UCSD-AML1 (cell line): Measurements from ENCODE around the gene SEZ6L.

Experiments
- DNase-seq: peaks from one replicate; lab custom pipeline; 2025; ENCODE audit not compliant: unreplicated experiment; lab: John Stamatoyannopoulos, UW

The SEZ6L gene

DNA sequence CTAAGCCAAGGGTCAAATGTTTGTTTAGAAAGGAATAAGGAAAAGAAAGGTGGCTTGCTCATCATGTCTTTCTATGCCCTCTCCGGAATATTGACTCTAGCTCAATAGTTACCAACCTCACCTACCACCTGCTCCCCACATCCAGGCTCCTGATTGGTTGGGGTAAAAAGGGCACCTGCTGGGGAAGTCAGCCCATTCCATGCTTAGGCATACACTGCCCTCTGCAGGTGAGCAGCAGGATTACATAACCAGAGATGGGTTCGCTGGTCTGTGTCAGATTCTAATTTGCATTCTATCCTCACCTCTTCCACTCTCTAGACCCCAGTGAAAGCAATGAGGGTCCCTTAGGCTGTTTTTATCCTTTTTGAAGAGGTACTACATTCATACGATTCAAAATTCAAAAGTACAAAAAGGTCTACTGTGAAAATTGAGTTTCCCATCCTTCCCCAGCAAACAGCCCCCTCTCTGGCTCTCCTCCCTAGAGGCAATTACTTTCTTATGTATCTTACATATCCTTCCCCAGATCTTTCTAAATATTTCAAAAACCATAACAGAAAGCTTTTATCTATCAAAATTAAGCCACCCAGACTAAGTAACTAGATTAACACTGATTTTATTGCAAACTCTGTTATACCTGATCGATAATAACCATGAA is 161.8 kb downstream of the SEZ6L start:
- peak; percentile 24 for DNase-seq

GRCh38 chr22:26333088-26333800 is 164.0 kb downstream of the SEZ6L start:
- DNase-seq, result no peak

DNA sequence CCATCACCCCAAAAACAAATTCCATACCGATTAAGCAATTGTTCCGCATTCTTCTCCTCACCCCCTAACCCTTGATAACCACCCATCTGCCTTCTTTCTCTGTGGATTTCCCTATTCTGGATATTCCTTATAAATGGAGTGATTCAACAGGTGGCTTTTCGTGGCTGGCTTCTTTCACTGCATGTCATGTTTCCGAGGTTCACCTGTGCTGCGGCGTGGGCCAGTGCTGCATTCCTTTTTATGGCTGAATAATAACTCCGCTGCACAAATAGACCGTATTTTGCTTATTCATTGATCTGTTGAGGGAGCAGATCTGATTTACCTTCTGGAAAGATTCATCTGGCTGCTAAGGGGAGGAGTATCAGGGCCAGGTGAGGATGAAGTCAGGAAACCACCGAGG is 165.0 kb downstream of the SEZ6L start:
- no peak for DNase-seq

- no peak for DNase-seq
Measured at GRCh38 chr22:26336773-26337172, 167.5 kb downstream of the SEZ6L start.

DNA sequence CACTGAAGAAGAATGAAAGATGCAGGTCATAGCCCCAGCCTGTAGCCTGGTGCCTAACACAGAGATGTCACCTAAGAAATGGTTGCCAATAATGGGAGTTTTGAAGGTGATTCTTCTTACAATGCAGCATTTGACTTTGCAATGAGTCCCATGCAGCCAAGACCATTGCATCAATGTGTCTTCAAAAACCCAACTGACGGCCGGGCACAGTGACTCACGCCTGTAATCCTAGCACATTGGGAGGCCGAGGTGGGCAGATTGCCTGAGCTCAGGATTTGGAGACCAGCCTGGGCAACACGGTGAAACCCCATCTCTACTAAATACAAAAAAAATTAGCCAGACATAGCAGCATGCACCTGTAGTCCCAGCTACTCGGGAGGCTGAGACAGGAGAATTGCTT is 170.5 kb downstream of the SEZ6L start:
- DNase-seq, result no peak

DNA sequence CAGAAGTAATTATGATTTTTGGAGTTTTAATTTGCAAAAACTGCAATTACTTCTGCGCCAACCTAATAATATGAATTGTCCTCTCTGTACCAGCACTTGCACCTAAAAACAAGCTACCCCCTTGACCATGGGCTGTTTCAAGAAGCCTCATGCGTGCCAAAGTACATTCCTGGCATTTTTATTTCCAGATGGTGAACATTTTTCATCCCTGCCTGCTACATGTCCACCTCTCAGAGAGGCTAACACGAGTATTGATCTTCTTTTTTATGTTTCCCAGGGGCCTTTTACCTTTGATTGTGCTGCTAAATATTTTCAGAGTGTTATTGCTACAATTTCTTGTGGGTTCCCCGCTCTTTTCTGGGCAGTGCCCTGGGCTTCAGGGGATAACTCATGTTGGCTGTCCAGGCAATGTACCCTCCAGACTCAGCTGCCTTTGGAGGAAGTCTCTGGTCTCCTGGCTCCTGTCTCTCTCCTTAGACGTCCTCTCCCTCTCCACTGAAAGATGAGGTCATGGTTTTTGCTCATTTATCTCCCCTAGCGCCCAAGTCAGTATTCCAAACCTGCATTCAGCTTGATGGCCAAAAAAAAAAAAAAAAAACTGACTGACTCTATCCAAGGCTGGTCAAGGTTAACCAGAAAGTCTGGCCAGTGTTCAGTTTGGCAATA is 173.6 kb downstream of the SEZ6L start:
- no peak for DNase-seq

- DNase-seq, result no peak
Measured at GRCh38 chr22:26345496-26345895, 176.2 kb downstream of the SEZ6L start.

DNA sequence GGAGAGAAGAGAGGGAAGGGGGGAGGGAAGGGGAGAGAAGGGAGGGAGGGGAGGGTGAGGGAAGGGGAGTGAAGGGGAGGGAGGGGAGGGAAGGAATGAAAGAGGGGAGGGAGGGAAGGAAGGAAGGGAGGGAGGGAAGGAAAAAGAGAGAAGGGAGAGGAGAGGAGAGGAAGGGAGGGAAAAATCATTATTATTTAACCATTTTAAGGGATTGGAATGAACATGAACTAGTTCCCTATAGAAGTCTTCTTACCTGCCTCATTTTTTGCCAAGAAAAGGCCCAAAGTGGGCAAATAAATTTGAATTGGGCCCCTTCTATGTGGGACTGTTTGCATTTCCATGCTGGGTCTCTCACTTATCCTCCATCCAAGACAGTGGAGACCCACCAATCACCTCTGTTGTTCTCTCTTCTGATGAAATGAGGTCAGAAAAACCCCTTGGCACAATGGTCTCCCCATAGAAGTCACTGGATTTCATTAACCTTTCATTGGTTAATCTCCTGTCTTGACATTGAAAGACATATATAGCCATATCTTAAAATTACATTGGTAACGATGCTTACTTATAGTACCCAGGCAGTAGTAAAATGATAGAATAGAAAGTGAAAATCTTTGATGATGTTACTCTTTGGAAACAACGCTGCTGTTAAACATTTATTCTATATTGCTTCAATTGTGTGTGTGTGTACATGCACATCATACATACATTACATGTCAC is 179.7 kb downstream of the SEZ6L start:
- no peak for DNase-seq

GRCh38 chr22:26354707-26355106 is 185.4 kb downstream of the SEZ6L start:
- no peak for DNase-seq

DNA sequence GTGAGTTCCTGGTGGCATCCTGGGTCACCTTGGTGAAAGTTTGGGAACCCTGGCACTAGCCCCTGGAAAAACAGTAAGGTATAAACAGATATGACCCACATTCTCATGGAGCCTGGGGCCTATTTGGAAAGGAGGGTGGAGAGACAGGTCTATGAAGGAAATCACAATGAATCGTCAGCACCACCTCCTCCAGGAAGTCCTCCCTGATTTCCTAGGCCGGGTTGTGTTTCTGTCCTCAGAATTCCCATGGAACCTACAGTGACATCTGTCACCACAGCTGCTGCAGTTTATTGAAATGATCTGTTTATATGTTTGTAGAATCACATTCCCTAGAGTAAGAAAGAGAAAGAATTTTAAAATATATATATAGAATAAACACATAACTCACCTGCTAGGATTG is 188.0 kb downstream of the SEZ6L start:
- DNase-seq, result no peak

DNA sequence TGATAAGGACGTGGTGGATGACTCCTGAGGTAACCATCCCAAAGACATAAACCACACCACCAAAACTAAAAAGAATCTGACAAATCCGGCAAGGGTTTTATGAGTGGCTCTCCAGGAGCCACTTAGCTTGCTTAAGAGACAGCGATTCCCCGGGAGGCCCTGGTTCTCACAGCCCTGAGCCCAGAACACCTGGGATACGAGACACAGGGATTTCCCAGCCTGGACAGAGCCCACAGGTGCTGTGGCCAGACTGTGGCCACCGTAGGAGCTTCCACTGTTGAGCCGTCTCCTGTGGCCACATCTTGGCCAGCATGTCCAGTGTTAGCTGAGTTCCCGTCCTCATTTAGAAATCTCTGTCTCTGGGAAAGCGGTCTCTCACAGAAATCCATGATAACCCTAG is 188.6 kb downstream of the SEZ6L start:
- no peak for DNase-seq

- no peak for DNase-seq
Measured at GRCh38 chr22:26359156-26359555, 189.9 kb downstream of the SEZ6L start.

- DNase-seq, result peak; percentile 54
Measured at GRCh38 chr22:26360169-26360885, 191.1 kb downstream of the SEZ6L start.

GRCh38 chr22:26362471-26362870 is 193.2 kb downstream of the SEZ6L start:
- DNase-seq, result no peak

DNA sequence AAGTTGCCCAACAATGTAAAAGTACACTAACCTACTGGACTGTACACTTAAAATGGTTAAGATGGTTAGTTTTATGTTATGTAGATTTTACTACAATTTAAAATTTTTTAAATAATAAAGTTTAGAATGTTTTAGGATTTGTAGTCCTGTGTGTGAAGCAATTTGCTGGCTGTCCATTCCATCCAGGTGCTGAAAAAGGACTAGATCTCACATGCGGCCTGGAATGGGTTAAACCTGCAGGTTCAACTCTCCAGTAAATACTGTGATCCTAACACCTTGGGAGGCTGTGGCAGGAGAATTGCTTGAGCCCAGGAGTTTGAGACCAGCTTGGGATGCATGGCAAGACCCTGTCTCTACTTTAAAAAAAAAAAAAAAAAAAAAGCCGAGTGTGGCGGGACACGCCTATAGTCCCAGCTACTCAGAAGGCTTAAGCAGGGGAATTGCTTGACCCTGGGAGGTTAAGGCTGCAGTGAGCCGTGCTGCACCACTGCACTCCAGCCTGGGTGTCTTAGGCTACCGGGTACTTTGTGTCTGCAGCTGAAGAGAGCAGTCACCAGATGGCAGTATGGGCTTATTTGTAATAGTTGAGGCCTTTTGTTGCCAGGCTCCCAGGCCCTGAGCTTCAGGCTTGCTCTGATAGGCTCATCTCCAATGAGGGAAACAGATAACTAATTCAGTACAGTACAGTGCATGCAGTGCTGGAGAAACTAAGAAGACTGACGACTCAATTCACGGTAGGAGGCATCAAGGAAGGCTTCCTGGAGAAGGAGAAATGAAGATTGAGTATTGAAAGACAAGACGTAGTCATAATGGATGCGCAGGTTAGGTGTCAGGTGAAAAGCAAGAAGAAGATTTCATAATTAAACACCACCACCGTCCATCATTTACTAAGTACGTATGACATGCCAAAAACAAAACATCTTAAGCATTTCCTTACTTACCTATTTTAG is 195.1 kb downstream of the SEZ6L start:
- DNase-seq, result peak; percentile 53

DNA sequence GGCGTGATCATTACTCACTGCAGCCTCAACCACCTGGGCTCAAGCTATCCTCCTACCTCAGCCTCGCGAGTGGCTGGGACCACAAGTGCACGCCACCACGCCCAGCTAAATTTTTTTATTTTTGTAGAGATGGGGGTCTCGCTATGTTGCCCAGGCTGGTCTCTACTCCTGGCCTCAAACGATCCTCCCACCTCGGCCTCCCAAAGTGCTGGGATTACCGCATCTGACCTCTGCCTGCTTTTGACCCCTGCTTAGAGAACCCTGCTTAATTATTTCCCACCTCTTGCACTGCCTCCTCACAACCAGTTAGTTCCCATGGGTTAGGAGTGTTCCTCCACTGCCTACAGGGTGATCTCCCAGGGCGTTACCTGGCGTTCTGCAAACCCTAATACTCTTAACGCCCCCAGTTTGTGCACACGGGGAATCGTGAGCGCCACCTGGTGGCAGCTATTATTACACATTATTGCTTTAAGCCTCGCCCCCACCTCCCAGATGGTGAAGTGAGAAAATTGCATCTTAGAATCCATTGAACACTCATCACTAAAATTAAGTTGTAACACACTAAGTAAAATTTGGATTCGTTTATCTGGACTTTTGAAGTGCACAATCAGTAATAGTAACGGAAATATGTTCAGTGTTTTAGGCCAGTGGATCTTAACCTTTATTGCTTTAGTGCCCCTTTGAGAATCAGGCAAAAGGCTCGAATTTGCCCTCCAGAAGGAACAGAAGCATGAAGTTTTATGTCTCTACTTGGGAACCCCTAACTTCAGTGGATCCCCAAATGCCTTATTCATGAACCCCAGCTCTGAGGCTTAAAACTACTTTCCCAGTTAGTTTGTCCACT is 198.4 kb downstream of the SEZ6L start:
- DNase-seq, result peak; percentile 35

DNA sequence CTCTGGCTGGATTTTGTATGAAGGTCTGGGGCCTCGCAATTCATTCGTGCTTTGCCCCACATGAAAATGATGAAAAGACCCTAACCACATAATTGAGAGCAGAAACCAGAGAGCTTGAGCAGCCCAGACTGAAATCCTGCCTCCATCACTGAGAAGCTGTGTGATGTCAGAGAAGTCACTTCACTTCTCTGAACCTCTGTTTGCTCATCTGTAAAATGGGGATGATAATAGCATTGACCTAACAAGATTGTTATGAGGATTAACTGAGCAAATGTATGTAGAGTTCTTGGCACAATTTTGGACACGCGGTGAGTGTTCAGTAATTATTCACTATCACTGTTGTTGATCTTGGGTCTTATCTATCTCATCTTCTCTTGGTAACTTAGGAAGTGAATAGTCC is 203.6 kb downstream of the SEZ6L start:
- DNase-seq, result no peak

- DNase-seq, result no peak
Measured at GRCh38 chr22:26374391-26375026, 205.2 kb downstream of the SEZ6L start.
